ENCODE results near the gene MYH7B.

DNA sequence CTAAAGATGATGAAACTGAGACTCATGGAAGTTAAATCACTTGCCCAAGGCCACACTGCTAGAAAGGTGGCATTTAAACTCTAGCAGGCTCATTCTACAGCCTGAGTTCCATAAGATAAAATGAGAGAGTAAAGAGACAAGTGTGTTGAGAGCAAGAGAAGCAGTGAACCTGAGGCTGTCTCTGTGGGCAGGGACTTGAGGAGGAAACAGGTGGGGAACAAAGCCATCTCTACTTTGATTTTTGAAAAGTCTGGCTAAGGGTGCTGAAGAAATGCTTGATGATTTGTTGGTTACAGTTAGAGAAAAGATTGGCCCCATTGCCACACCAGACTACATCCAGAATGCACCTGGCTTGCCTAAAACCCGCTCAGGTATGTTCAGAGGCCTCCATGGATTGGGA lies 29.1 kb upstream of the MYH7B start:
- TF ChIP-seq, protein P1, sequence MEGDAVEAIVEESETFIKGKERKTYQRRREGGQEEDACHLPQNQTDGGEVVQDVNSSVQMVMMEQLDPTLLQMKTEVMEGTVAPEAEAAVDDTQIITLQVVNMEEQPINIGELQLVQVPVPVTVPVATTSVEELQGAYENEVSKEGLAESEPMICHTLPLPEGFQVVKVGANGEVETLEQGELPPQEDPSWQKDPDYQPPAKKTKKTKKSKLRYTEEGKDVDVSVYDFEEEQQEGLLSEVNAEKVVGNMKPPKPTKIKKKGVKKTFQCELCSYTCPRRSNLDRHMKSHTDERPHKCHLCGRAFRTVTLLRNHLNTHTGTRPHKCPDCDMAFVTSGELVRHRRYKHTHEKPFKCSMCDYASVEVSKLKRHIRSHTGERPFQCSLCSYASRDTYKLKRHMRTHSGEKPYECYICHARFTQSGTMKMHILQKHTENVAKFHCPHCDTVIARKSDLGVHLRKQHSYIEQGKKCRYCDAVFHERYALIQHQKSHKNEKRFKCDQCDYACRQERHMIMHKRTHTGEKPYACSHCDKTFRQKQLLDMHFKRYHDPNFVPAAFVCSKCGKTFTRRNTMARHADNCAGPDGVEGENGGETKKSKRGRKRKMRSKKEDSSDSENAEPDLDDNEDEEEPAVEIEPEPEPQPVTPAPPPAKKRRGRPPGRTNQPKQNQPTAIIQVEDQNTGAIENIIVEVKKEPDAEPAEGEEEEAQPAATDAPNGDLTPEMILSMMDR (conservative IDR thresholded peaks at IDR 0.05; ENCODE audit: low read length): no peak
- no peak for TF ChIP-seq EZH2phosphoT487 (IDR thresholded peaks at IDR 0.05; ENCODE audit: borderline replicate concordance, low read depth, low read length)
